ENCODE data around the gene UBE3B.

- TF ChIP-seq, protein P1, sequence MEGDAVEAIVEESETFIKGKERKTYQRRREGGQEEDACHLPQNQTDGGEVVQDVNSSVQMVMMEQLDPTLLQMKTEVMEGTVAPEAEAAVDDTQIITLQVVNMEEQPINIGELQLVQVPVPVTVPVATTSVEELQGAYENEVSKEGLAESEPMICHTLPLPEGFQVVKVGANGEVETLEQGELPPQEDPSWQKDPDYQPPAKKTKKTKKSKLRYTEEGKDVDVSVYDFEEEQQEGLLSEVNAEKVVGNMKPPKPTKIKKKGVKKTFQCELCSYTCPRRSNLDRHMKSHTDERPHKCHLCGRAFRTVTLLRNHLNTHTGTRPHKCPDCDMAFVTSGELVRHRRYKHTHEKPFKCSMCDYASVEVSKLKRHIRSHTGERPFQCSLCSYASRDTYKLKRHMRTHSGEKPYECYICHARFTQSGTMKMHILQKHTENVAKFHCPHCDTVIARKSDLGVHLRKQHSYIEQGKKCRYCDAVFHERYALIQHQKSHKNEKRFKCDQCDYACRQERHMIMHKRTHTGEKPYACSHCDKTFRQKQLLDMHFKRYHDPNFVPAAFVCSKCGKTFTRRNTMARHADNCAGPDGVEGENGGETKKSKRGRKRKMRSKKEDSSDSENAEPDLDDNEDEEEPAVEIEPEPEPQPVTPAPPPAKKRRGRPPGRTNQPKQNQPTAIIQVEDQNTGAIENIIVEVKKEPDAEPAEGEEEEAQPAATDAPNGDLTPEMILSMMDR (IDR thresholded peaks at IDR 0.05): no peak
- no peak for TF ChIP-seq POLR2AphosphoS5 (IDR thresholded peaks at IDR 0.05; ENCODE audit: insufficient read depth in 1 of 2, low read depth in 1 of 2)
Observed at GRCh38 chr12:109533487-109533740, 56.0 kb downstream of the UBE3B start.
